AG04449 (cell line): Measurements from ENCODE around the gene PRPF8.

Experiments
- CTCF ChIA-PET: fragments of 350-600 bp; formaldehyde crosslinking; extraction: SDS; loops from one replicate; lab custom pipeline; 2021; ENCODE audit warnings: antibody characterized with exemption; lab: Yijun Ruan, JAX
- POLR2A ChIA-PET: fragments of 400-600, 350-600 bp; formaldehyde crosslinking; extraction: SDS; loops from one replicate; lab custom pipeline; 2020; ENCODE audit warnings: antibody characterized with exemption, inconsistent platforms; lab: Yijun Ruan, JAX
- DNase-seq: peaks from one replicate; pipeline ENCODE4 v3.0.0-alpha.2; 2010; ENCODE audit warnings: low read depth, low spot score
- H3K4me3 ChIP-seq: 2 replicates; pipeline ENCODE4 v1.5.1; 2011; ENCODE audit warnings: low read depth, mild to moderate bottlenecking, control low read depth, low read length
- TF ChIP-seq, protein P1 (sequence below): IDR thresholded peaks from one replicate; pipeline ENCODE4 v1.5.1; 2011; ENCODE audit warnings: mild to moderate bottlenecking, moderate library complexity, low read length, control low read depth, inconsistent platforms; ENCODE audit not compliant: insufficient read depth; ENCODE audit errors: missing control alignments

The PRPF8 gene

DNA sequence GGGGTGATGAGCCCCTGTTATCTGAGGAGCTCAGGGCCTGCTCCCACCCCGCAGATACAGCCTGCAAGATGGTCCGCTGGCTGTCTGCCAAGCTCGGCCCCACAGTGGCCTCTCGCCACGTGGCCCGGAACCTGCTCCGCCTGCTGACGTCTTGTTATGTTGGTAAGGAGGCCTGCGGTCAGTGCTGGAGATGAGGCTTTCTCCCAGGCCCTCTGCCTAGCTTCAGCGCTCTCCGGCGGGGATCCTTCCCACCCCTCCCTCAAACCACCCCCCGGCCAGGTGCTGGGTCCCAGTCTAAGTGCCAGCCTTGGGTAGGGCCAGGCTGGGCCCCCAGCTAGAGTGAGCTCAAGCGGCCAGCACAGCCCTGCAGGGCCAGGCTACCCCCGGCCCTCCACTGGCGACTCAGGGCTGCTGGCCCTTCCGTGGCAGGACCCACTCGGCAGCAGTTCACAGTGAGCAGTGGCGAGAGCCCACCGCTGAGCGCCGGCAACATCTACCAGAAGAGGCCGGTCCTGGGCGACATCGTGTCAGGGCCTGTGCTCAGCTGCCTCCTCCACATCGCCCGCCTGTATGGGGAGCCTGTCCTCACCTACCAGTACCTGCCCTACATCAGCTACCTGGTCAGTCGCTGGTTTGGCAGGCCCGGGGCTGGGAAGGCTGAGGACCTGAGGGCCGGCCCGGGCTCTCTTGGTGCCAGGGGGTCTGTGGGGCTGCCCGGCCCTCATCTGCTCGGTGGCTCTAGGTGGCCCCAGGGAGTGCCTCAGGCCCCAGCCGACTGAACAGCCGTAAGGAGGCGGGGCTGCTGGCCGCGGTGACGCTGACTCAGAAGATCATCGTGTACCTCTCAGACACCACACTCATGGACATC, 45.9 kb upstream of the PRPF8 start:
- TF ChIP-seq, protein P1, sequence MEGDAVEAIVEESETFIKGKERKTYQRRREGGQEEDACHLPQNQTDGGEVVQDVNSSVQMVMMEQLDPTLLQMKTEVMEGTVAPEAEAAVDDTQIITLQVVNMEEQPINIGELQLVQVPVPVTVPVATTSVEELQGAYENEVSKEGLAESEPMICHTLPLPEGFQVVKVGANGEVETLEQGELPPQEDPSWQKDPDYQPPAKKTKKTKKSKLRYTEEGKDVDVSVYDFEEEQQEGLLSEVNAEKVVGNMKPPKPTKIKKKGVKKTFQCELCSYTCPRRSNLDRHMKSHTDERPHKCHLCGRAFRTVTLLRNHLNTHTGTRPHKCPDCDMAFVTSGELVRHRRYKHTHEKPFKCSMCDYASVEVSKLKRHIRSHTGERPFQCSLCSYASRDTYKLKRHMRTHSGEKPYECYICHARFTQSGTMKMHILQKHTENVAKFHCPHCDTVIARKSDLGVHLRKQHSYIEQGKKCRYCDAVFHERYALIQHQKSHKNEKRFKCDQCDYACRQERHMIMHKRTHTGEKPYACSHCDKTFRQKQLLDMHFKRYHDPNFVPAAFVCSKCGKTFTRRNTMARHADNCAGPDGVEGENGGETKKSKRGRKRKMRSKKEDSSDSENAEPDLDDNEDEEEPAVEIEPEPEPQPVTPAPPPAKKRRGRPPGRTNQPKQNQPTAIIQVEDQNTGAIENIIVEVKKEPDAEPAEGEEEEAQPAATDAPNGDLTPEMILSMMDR, result no peak
- no peak for DNase-seq
- POLR2A ChIA-PET, result no interaction called here
- CTCF ChIA-PET, result interaction anchor here (1.4 to 3.1 kb wide), 3 partner anchors 9 to 53 kb away, joined by 5 to 14 read pairs (median 9); no protein-coding TSS in a partner anchor
- no peak overlapping the region for H3K4me3 ChIP-seq

DNA sequence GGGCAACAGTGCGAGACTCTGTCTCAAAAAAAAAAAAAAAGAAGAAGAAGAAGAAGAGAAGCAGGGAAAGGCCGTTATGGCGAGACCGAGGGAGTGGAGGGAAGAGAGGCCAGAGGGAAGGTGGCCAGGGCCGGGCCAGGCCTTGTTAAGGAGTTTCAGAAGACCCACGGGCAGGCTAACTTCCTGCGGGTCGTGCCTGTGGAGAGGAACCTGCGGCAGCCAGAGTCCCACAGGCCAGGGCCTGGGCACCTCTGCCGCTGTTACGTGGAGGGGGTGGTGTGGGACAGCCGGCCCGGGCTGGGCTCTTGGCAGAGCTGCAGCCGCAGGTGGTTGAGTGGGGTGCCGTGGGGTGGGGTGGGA, 45.3 kb upstream of the PRPF8 start:
- TF ChIP-seq, protein P1, result no peak
- ChIA-PET POLR2A (no interaction called here), CTCF (interaction anchor here (0.6 to 1.9 kb wide), 3 partner anchors 9 to 552 kb away, joined by 4 to 14 read pairs (median 5); no protein-coding TSS in a partner anchor)
- DNase-seq, result no peak
- no peak overlapping the region for H3K4me3 ChIP-seq

DNA sequence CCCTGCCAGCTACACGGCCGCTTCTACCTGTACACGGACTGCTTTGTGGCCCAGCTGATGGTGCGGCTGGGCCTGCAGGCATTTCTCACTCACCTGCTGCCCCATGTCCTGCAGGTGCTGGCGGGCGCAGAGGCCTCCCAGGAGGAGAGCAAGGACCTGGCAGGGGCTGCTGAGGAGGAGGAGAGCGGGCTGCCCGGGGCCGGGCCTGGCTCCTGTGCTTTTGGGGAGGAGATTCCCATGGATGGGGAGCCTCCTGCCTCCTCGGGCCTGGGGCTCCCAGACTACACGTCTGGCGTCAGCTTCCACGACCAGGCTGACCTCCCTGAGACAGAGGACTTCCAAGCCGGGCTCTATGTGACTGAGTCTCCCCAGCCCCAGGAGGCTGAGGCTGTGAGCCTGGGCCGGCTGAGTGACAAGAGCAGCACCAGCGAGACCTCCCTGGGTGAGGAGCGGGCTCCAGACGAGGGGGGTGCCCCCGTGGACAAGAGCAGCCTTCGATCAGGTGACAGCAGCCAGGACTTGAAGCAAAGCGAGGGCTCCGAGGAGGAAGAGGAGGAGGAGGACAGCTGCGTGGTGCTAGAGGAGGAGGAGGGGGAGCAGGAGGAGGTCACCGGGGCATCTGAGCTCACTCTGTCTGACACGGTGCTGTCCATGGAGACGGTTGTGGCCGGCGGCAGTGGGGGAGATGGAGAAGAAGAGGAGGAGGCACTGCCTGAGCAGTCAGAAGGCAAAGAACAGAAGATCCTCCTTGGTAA, 43.4 kb upstream of the PRPF8 start:
- TF ChIP-seq, protein P1, result no peak
- POLR2A ChIA-PET, result no interaction called here

DNA sequence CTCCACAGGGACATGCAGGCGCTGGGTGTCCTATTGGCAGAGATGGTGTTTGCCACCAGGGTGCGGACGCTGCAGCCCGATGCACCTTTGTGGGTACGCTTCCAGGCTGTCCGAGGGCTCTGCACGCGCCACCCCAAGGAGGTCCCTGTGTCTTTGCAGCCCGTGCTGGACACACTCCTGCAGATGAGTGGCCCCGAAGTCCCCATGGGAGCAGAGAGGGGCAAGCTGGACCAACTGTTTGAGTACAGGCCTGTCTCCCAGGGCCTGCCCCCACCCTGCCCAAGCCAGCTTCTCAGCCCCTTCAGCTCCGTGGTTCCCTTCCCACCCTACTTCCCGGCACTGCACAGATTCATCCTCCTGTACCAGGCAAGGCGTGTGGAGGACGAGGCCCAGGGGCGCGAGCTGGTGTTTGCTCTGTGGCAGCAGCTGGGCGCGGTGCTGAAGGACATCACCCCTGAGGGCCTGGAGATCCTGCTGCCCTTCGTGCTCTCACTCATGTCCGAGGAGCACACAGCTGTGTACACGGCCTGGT, 42.7 kb upstream of the PRPF8 start:
- no peak for DNase-seq
- ChIA-PET POLR2A (interaction anchor here (0.8 to 1.7 kb wide), 2 partner anchors 11 to 25 kb away, joined by 3 to 14 read pairs; no protein-coding TSS in a partner anchor), CTCF (no interaction called here)
- H3K4me3 ChIP-seq, result no peak overlapping the region
- TF ChIP-seq, protein P1, result no peak

More for the DNA sequence above, 43.4 kb upstream of the PRPF8 start:
- CTCF ChIA-PET, result interaction anchor here (1.1 to 1.4 kb wide), 2 partner anchors 8 to 56 kb away, joined by 4 to 5 read pairs; no protein-coding TSS in a partner anchor
- no peak for DNase-seq
- H3K4me3 ChIP-seq, result no peak overlapping the region

DNA sequence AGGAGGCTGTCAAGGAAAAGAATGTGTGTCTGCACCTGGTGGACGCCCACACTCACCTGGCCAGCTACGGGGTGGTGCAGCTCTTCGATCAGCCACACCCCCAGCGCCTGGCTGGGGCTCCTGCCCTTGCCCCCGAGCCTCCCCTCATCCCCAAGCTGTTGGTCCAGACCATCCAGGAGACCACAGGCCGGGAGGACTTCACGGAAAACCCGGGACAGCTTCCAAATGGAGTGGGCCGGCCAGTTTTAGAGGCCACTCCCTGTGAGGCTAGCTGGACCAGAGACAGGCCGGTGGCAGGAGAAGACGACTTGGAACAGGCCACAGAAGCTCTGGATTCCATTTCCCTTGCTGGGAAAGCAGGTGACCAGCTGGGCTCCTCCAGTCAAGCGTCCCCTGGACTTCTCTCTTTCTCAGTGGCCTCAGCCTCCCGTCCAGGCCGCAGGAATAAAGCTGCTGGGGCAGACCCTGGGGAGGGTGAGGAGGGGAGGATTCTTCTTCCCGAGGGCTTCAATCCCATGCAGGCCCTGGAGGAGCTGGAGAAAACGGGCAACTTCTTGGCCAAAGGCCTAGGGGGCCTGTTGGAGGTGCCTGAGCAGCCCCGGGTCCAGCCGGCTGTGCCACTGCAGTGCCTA, 42.1 kb upstream of the PRPF8 start:
- POLR2A ChIA-PET, result interaction anchor here (0.8 to 1.7 kb wide), 2 partner anchors 10 to 26 kb away, joined by 3 to 14 read pairs; no protein-coding TSS in a partner anchor
- CTCF ChIA-PET, result interaction anchor here (2.1 kb wide), 1 partner anchor 58 kb away, joined by 6 read pairs; no protein-coding TSS in a partner anchor
- no peak overlapping the region for H3K4me3 ChIP-seq
- TF ChIP-seq, protein P1, result no peak
- no peak for DNase-seq
